Measurements from ENCODE around the gene SLC28A3. TPM values are rescaled to one million over a fixed set of nuclear protein-coding genes. Genes with fewer than 3 reads are reported as not detected.

SLC28A3 gene
- total and polyA plus RNA-seq, 2 of the 8 experiments (the other 6 are each of a cell fraction or from before 2014, with no cell fraction given): 0.02 TPM; not detected in 1

- H3K27me3 ChIP-seq (replicated peaks in 1 of 4; ENCODE audit: control insufficient read depth in 3 of 4, extremely low read depth in 1 of 4, insufficient read depth in 3 of 4, low read length in 3 of 4): no peaks in the 10 kb centered on the region
- no peak overlapping the region for H4K8ac ChIP-seq (ENCODE audit: extremely low read depth, insufficient read depth, low read length)
- FAIRE-seq (no peak), DNase-seq (ENCODE audit: low read depth in 1 of 2, low spot score in 2 of 2) (no peak)
- H3K18ac ChIP-seq (ENCODE audit: extremely low read depth, low read length): no peak overlapping the region
- POLR2A ChIA-PET (ENCODE audit: partially characterized antibody): interaction anchor here (0.7 kb wide), 1 partner anchor 37 kb away, joined by 3 read pairs; no protein-coding TSS in a partner anchor
- H2BK15ac ChIP-seq (ENCODE audit: low read length): no peak overlapping the region
- no peak overlapping the region for H2BK5ac ChIP-seq (ENCODE audit: low read depth, low read length)
- H3K4me2 ChIP-seq (ENCODE audit: insufficient read depth in 1 of 2, low read depth in 2 of 2, low read length in 2 of 2): no peak overlapping the region
- H2BK12ac ChIP-seq (ENCODE audit: low read depth, low read length): no peak overlapping the region
- no peak overlapping the region for H3K14ac ChIP-seq (ENCODE audit: insufficient read length)
- 90% methylated on average over 2 of the region's 2 CpGs; no CpG with 5 or more reads in 1 of the 2 experiments for WGBS, 2 experiments (ENCODE audit: extremely low coverage in 1 of 2, insufficient coverage in 1 of 2, insufficient read length in 1 of 2, insufficient replicate concordance in 2 of 2, low coverage in 1 of 2, low lambda C conversion rate in 2 of 2, missing lambda C conversion rate in 1 of 2)
- CTCF ChIA-PET (ENCODE audit: partially characterized antibody): interaction anchor here (0.8 to 1.2 kb wide), 5 partner anchors 9 to 328 kb away, joined by 3 to 5 read pairs (median 3); no protein-coding TSS in a partner anchor
- no peak overlapping the region for H2BK120ac ChIP-seq (replicated peaks; ENCODE audit: low read depth, low read length)
- no peak overlapping the region for H3K56ac ChIP-seq (replicated peaks; ENCODE audit: insufficient read length, low read depth, low read length)
- H3K23me2 ChIP-seq (ENCODE audit: low read depth, low read length): no peaks in the 10 kb centered on the region; the same call in 1 of the 2 replicates
- H2BK20ac ChIP-seq (ENCODE audit: low read length): no peak overlapping the region
- H4K91ac ChIP-seq (replicated peaks; ENCODE audit: insufficient read length, low read length): no peak overlapping the region
- H3K36me3 ChIP-seq (ENCODE audit: control insufficient read depth in 2 of 4, insufficient read depth in 4 of 4, low read length in 3 of 4): no peaks in the 10 kb centered on the region
- H3K4me1 ChIP-seq (replicated peaks in 1 of 4; ENCODE audit: control insufficient read depth in 3 of 4, insufficient read depth in 4 of 4, low read length in 3 of 4): no peaks in the 10 kb centered on the region
- H3K9me3 ChIP-seq (ENCODE audit: insufficient read depth in 2 of 2, low read depth in 1 of 2, low read length in 1 of 2): no peaks in the 10 kb centered on the region
- H3K79me2 ChIP-seq (ENCODE audit: control insufficient read depth in 1 of 2, insufficient read depth in 2 of 2, low read length in 2 of 2): no peaks in the 10 kb centered on the region
- H3K9ac ChIP-seq (replicated peaks in 1 of 4; ENCODE audit: extremely low read depth in 1 of 4, low read depth in 3 of 4, low read length in 3 of 4): no peak overlapping the region
- H2AK5ac ChIP-seq (ENCODE audit: low read depth, low read length): no peak overlapping the region
- peak overlapping the region; percentile 75 for H2AFZ ChIP-seq (ENCODE audit: low read length)
- no peak overlapping the region for H3K27ac ChIP-seq (ENCODE audit: low read depth, low read length)
- no peak overlapping the region for H3K4me3 ChIP-seq (ENCODE audit: extremely low read depth in 1 of 4, insufficient read depth in 2 of 4, low read depth in 3 of 4, low read length in 4 of 4)
- H3K79me1 ChIP-seq (ENCODE audit: low read depth, low read length): no peaks in the 10 kb centered on the region
- no peak overlapping the region for H3K23ac ChIP-seq (ENCODE audit: insufficient read length)
- H4K5ac ChIP-seq (ENCODE audit: insufficient read length, low read depth, low read length): no peak overlapping the region
- no peak overlapping the region for H3K4ac ChIP-seq (replicated peaks; ENCODE audit: insufficient read length, low read depth, low read length)
- no peaks in the 10 kb centered on the region for H4K20me1 ChIP-seq (replicated peaks in 1 of 2; ENCODE audit: control insufficient read depth in 1 of 2, insufficient read depth in 2 of 2, low read length in 2 of 2)
- TF ChIP-seq RNF2 (IDR thresholded peaks at IDR 0.05; ENCODE audit: borderline replicate concordance, low read depth, low read length, missing control alignments, poor library complexity, severe bottlenecking) (no peak), RAD21 (IDR thresholded peaks at IDR 0.05 in 1 of 2, conservative IDR thresholded peaks at IDR 0.05 in 1 of 2; ENCODE audit: low read depth in 2 of 2, low read length in 2 of 2) (no peak), TBP (IDR thresholded peaks at IDR 0.05; ENCODE audit: low read depth, low read length) (no peak), CBX5 (IDR thresholded peaks at IDR 0.05; ENCODE audit: low read depth, low read length) (no peak), BRCA1 (IDR thresholded peaks at IDR 0.05; ENCODE audit: low read depth, low read length) (no peak), SP4 (IDR thresholded peaks at IDR 0.05; ENCODE audit: low read length) (no peak), SUZ12 (IDR thresholded peaks at IDR 0.05; ENCODE audit: low read length) (no peak)
These were observed 16.7 kb downstream of the SLC28A3 start for GRCh38 chr9:84323858-84324257.
